Testis (tissue), 5 donors: ENCODE data around the gene RPS23. TPM values are rescaled to one million over a fixed set of nuclear protein-coding genes. Genes with fewer than 3 reads are reported as not detected.

Experiments
- DNase-seq: peaks from one replicate; pipeline ENCODE4 v3.0.0-alpha.2; 2019
- H3K27ac ChIP-seq, 2 donors: fragments of 200-600 bp; sonication (generic); one replicate each; pipeline ENCODE4 v1.5.1; 2019
- H3K27me3 ChIP-seq: fragments of 200-600 bp; sonication (generic); one replicate; pipeline ENCODE4 v1.5.1; 2019
- H3K36me3 ChIP-seq: fragments of 200-600 bp; sonication (generic); one replicate; pipeline ENCODE4 v1.5.1; 2017; ENCODE audit warnings: low read depth; ENCODE audit errors: missing control alignments
- H3K4me1 ChIP-seq: fragments of 200-600 bp; sonication (generic); one replicate; pipeline ENCODE4 v1.5.1; 2019
- H3K4me3 ChIP-seq, 2 donors: fragments of 200-600 bp; sonication (generic); one replicate each; pipeline ENCODE4 v1.5.1; 2017 to 2019
- H3K9me3 ChIP-seq: fragments of 200-600 bp; sonication (generic); one replicate; pipeline ENCODE4 v1.5.1; 2017
- CTCF ChIP-seq, 3 experiments: fragments of 450-650 bp in 2 of 3; fragments of 200-600 bp in 1 of 3; sonication (generic) in 1 of 3; IDR thresholded peaks; one replicate each; pipeline ENCODE4 v1.5.1; 2016 to 2019; ENCODE audit warnings: antibody characterized with exemption in 3 of 3, mild to moderate bottlenecking in 2 of 3, moderate library complexity in 1 of 3
- POLR2A ChIP-seq: fragments of 450-650 bp; IDR thresholded peaks from one replicate; pipeline ENCODE4 v1.6.1; 2017; ENCODE audit warnings: antibody characterized with exemption, mild to moderate bottlenecking, moderate library complexity
- WGBS, 2 donors: methylation state at CpG; one replicate each; pipeline ENCODE4 v1.1.5; 2018; 5-methylcytosine and 5-hydroxymethylcytosine counted together
- intact Hi-C: fragments of 100-400 bp; cut with DNase I; formaldehyde crosslinking; loops from one replicate; pipeline ENCODE4 v1.15.1; 2023; ENCODE audit warnings: low total_unique reads
- long read RNA-seq, 2 donors: transcript quantifications; one replicate each; lab custom pipeline, GENCODE V29; 2026
- polyA plus RNA-seq: library from polyadenylated mRNA; stranded (reverse); fragments of 350-450 nt; fragmentation: Illumina TruSeq; extraction: RNeasy Lipid Tissue Mini Kit (QIAGEN cat#74804); gene quantifications from one replicate; pipeline ENCODE4 v1.2.3, GENCODE V29; 2014; ENCODE audit warnings: low read depth, low replicate concordance; ENCODE audit not compliant: insufficient read depth
- total RNA-seq, 2 donors: library from RNA; depleted of rRNA; stranded (reverse); fragments of >200 nt; gene quantifications; one replicate each; pipeline ENCODE4 v1.2.3, GENCODE V29; 2016

The RPS23 gene
- total RNA-seq (1,000 to 10,000 TPM in 1 of 2 donors, 100 to 1,000 TPM in 1; 777 to 1,231 TPM), polyA plus RNA-seq (1,262 TPM)
- long read RNA-seq, donor 1, transcript RPS23-201 (4 exons, 3,437 nt), result major isoform, 2,278 of 3,399 reads
- long read RNA-seq, donor 1, transcript RPS23-207 (2 exons, 530 nt), result minor isoform, 28 of 3,399 reads
- long read RNA-seq, donor 1, transcript RPS23-204 (3 exons, 836 nt), result minor isoform, 62 of 3,399 reads
- long read RNA-seq, donor 1, transcript RPS23-203 (3 exons, 576 nt), result minor isoform, 443 of 3,399 reads
- long read RNA-seq, donor 1, partial matches to known transcripts, result 501 of 3,399 reads
- long read RNA-seq, donor 1, other reads (novel, unspliced or antisense), result 87 of 3,399 reads
- long read RNA-seq, donor 2, transcript RPS23-203 (3 exons, 576 nt), result minor isoform, 301 of 1,480 reads
- long read RNA-seq, donor 2, transcript RPS23-201 (4 exons, 3,437 nt), result major isoform, 856 of 1,480 reads
- long read RNA-seq, donor 2, transcript RPS23-207 (2 exons, 530 nt), result minor isoform, 6 of 1,480 reads
- long read RNA-seq, donor 2, transcript RPS23-204 (3 exons, 836 nt), result minor isoform, 23 of 1,480 reads
- long read RNA-seq, donor 2, partial matches to known transcripts, result 246 of 1,480 reads
- long read RNA-seq, donor 2, other reads (novel, unspliced or antisense), result 48 of 1,480 reads

DNA sequence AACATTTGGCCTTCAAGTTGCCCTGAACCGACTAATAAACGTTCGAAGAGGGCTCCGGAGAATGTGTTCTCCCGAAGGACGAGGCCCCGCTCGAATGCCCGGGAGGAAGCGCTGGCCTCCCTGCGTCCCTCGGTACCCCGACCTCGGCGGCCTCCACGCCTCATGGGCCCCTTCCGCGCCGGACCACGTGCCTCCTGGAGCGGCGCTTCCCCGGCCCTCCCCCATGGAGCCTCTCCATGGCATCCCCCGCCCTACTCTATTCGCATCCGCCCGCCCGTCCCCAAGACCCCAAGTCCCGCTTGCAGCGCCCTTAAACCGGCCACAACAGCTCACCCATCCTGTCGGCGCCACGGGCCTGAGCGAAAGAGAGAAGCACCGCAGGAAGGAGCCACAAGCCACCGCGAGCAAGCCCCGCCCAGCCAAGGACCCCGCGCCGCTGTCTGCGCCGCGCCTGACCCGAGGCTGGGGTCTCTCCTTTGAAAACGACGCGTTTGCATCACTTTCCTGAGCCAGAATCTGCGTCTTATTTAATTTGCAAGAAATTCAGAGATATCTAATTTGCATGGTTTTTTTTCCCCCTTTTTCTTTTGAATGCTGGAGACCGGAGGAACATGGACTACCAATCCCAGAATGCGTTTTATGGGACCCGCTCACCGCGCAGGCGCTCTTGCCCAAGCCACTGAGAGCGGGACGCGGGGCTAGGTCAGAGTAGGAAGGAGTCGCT is at the start of gene RPS23:
RPS23 (minus strand) TSS at position 368 of the 724 bp plus-strand sequence; CDS start at position 337, 31 bp downstream.
- Histone ChIP-seq H3K4me1 (peaks cover 6% of the 10 kb centered on the region), H3K36me3 (no peaks in the 10 kb centered on the region), H3K27me3 (no peaks in the 10 kb centered on the region), H3K4me3 (peak within 1 kb of the TSS; percentile 80 to 97), H3K27ac (peak within 1 kb of the TSS; percentile 61 to 88), H3K9me3 (no peaks in the 10 kb centered on the region)
- intact Hi-C loops, result no loop called here
- 0 to 1% methylated on average over 27 to 57 of the region's 60 CpGs for WGBS, 2 donors
- peak; percentile 94 for DNase-seq
- TF ChIP-seq CTCF (IDR thresholded peaks at IDR 0.05) (peak in 1 of 3 experiments; percentile 12), POLR2A (no peak)

GRCh38 chr5:82327941-82328340 is 49.8 kb upstream of the RPS23 start:
- no peaks in the 10 kb centered on the region for H3K4me1 ChIP-seq
- TF ChIP-seq POLR2A (no peak), CTCF (IDR thresholded peaks at IDR 0.05) (no peak)
- intact Hi-C loops, result no loop called here
- H3K27ac ChIP-seq, result no peak overlapping the region
- no peaks in the 10 kb centered on the region for H3K36me3 ChIP-seq
- no peak overlapping the region for H3K4me3 ChIP-seq
- H3K9me3 ChIP-seq, result no peaks in the 10 kb centered on the region
- no peak for DNase-seq
- H3K27me3 ChIP-seq, result no peaks in the 10 kb centered on the region

DNA sequence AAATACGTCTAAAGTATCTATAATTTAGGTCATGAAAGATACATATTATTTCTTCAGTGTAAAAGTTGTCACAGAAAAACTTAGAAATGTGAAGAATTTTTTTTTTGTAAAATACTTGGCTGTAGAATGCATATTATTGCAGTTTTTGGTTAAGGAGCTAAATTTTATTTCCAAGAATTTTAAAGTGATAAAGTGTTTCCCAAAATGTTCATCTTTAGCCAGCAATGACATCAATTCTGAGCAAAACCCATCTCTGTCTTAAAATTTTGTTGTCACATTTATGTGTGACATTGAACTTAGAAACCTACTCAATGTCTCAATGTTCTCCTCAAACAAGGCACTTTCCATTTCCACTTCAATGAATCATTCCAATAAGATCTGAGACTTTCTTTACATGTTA is 47.8 kb upstream of the RPS23 start:
- no peaks in the 10 kb centered on the region for H3K27me3 ChIP-seq
- no peak for DNase-seq
- 51 to 59% methylated on average over 1 of the region's 1 CpG for WGBS, 2 donors
- no peak overlapping the region for H3K4me3 ChIP-seq
- no peaks in the 10 kb centered on the region for H3K36me3 ChIP-seq
- no peak overlapping the region for H3K27ac ChIP-seq
- TF ChIP-seq POLR2A (no peak), CTCF (IDR thresholded peaks at IDR 0.05) (no peak)
- no peaks in the 10 kb centered on the region for H3K4me1 ChIP-seq
- no peaks in the 10 kb centered on the region for H3K9me3 ChIP-seq
- intact Hi-C loops, result no loop called here

DNA sequence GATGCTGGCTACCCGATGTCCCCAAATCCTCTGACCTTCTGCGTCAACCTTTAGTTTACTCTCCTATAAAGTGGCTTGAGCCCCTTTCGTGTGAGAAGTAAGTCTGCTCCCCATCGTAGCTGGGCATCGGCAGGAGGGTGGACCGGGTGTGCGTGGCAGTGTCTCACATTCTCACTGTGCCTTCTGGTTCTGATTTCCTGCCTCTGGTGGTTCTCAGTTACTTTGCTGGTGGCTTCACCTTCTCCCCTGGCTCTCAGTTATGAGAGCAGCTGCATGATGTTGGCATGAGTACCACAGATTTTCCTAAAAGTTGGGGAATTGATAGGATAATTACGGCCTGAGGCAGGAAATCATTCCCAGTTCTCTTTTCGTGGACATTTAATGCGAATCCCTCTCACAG is 47.0 kb upstream of the RPS23 start:
- DNase-seq, result no peak
- intact Hi-C loops, result no loop called here
- Histone ChIP-seq H3K4me1 (no peaks in the 10 kb centered on the region), H3K4me3 (no peak overlapping the region), H3K27me3 (no peaks in the 10 kb centered on the region), H3K27ac (no peak overlapping the region), H3K9me3 (no peaks in the 10 kb centered on the region), H3K36me3 (no peaks in the 10 kb centered on the region)
- TF ChIP-seq POLR2A (no peak), CTCF (IDR thresholded peaks at IDR 0.05) (no peak)
- 86 to 88% methylated on average over 10 of the region's 10 CpGs for WGBS, 2 donors
